Stimulated activated CD4-positive, alpha-beta T cell treated with anti-CD3 and anti-CD28 coated beads, Interleukin-4, amount 100 ng/mL, for 4 hours (primary cell): ENCODE data around the gene GDAP1L1.
"Not testable (repeated sequence)": the region's sequence is repeated elsewhere in the genome, so short reads cannot be mapped to it uniquely, and the experiment has no call there.

ENCODE experiments used
- DNase-seq, 2 experiments: peaks; one replicate each; pipeline ENCODE4 v3.0.0-alpha.2; 2020

Gene GDAP1L1

GRCh38 chr20:44256961-44257360 lies 9.9 kb downstream of the GDAP1L1 start:
- no peak for DNase-seq

GRCh38 chr20:44258226-44258890 lies 11.2 kb downstream of the GDAP1L1 start:
- no peak for DNase-seq

GRCh38 chr20:44264287-44264686 lies 17.2 kb downstream of the GDAP1L1 start:
- no peak for DNase-seq

GRCh38 chr20:44268802-44269201 lies 21.7 kb downstream of the GDAP1L1 start:
- DNase-seq = no peak

- no peak for DNase-seq
Measured at GRCh38 chr20:44271915-44272663, 25.0 kb downstream of the GDAP1L1 start.

- no peak for DNase-seq
Measured at GRCh38 chr20:44273231-44274215, 26.4 kb downstream of the GDAP1L1 start.

- no peak for DNase-seq
Measured at GRCh38 chr20:44274303-44275017, 27.4 kb downstream of the GDAP1L1 start.

- DNase-seq = no peak
Measured at GRCh38 chr20:44279228-44279627, 32.1 kb downstream of the GDAP1L1 start.

GRCh38 chr20:44280387-44280786 lies 33.3 kb downstream of the GDAP1L1 start:
- no peak for DNase-seq

- no peak for DNase-seq
Measured at GRCh38 chr20:44282192-44282591, 35.1 kb downstream of the GDAP1L1 start.

- no peak for DNase-seq
Measured at GRCh38 chr20:44284032-44284431, 36.9 kb downstream of the GDAP1L1 start.

- no peak for DNase-seq
Measured at GRCh38 chr20:44287272-44288097, 40.4 kb downstream of the GDAP1L1 start.

- no peak for DNase-seq
Measured at GRCh38 chr20:44288252-44288651, 41.1 kb downstream of the GDAP1L1 start.

GRCh38 chr20:44291754-44292153 lies 44.6 kb downstream of the GDAP1L1 start:
- no peak for DNase-seq

- DNase-seq = no peak
Measured at GRCh38 chr20:44296011-44296410, 48.9 kb downstream of the GDAP1L1 start.

- DNase-seq = no peak
Measured at GRCh38 chr20:44297721-44298120, 50.6 kb downstream of the GDAP1L1 start.

GRCh38 chr20:44299011-44299535 lies 52.0 kb downstream of the GDAP1L1 start:
- DNase-seq = not testable (repeated sequence)

GRCh38 chr20:44301285-44301684 lies 54.2 kb downstream of the GDAP1L1 start:
- DNase-seq = no peak

GRCh38 chr20:44302026-44302669 lies 55.0 kb downstream of the GDAP1L1 start:
- DNase-seq = no peak

GRCh38 chr20:44302736-44303135 lies 55.6 kb downstream of the GDAP1L1 start:
- DNase-seq = no peak

GRCh38 chr20:44304383-44304782 lies 57.3 kb downstream of the GDAP1L1 start:
- DNase-seq = no peak
